GM12878 (cell line): Measurements from ENCODE around the gene GALK1. TPM values are rescaled to one million over a fixed set of nuclear protein-coding genes. Genes with fewer than 3 reads are reported as not detected.

Experiments
- ATF7 ChIP-seq: fragments of 450-650 bp; IDR thresholded peaks from 2 replicates; pipeline ENCODE4 v1.6.1; 2016; ENCODE audit warnings: low read depth, mild to moderate bottlenecking
- CUX1 ChIP-seq: IDR thresholded peaks from 2 replicates; pipeline ENCODE4 v1.6.1; 2012; ENCODE audit warnings: improper control_type of control experiment, low read depth, low read length; ENCODE audit not compliant: insufficient replicate concordance
- JUNB ChIP-seq: IDR thresholded peaks from 2 replicates; pipeline ENCODE4 v1.6.1; 2016; ENCODE audit warnings: antibody characterized with exemption, mild to moderate bottlenecking
- LARP7 ChIP-seq: fragments of 450-650 bp; IDR thresholded peaks from 2 replicates; pipeline ENCODE4 v1.6.1; 2017; ENCODE audit warnings: mild to moderate bottlenecking
- MTA2 ChIP-seq: fragments of 450-650 bp; IDR thresholded peaks from 2 replicates; pipeline ENCODE4 v1.6.1; 2016; ENCODE audit warnings: low read depth, mild to moderate bottlenecking, moderate library complexity
- NBN ChIP-seq: fragments of 450-650 bp; IDR thresholded peaks from 2 replicates; pipeline ENCODE4 v1.6.1; 2016
- NFXL1 ChIP-seq: fragments of 450-650 bp; IDR thresholded peaks from 2 replicates; pipeline ENCODE4 v1.6.1; 2017; ENCODE audit warnings: antibody characterized with exemption, mild to moderate bottlenecking, borderline replicate concordance
- NR2C2 ChIP-seq: IDR thresholded peaks from 2 replicates; pipeline ENCODE4 v1.6.1; 2011; ENCODE audit warnings: borderline replicate concordance, low read depth; ENCODE audit not compliant: control insufficient read depth, insufficient read length
- PBX3 ChIP-seq: IDR thresholded peaks from 2 replicates; pipeline ENCODE4 v1.6.1; 2011; ENCODE audit warnings: mild to moderate bottlenecking, low read depth, low read length, moderate library complexity; ENCODE audit not compliant: insufficient replicate concordance
- PRDM15 ChIP-seq: fragments of 450-650 bp; formaldehyde crosslinking; IDR thresholded peaks from 2 replicates; pipeline ENCODE4 v1.4.0; 2020; ENCODE audit warnings: mild to moderate bottlenecking, moderate library complexity
- RAD21 ChIP-seq: IDR thresholded peaks from 2 replicates; pipeline ENCODE4 v1.6.1; 2011; ENCODE audit warnings: mild to moderate bottlenecking, low read depth, low read length, moderate library complexity; ENCODE audit not compliant: insufficient read depth
- RELA ChIP-seq: fragments of 450-650 bp; IDR thresholded peaks from 2 replicates; pipeline ENCODE4 v1.8.0; 2014; ENCODE audit warnings: borderline replicate concordance; ENCODE audit not compliant: partially characterized antibody
- RUNX3 ChIP-seq: IDR thresholded peaks from 2 replicates; pipeline ENCODE4 v1.6.1; 2012; ENCODE audit warnings: low read length, inconsistent platforms
- SMC3 ChIP-seq: IDR thresholded peaks from 2 replicates; pipeline ENCODE4 v1.6.1; 2011; ENCODE audit warnings: low read length, improper control_type of control experiment, borderline replicate concordance
- SP1 ChIP-seq: IDR thresholded peaks from one replicate; pipeline ENCODE4 v1.6.1; 2011; ENCODE audit warnings: low read depth, low read length
- TBL1XR1 ChIP-seq: IDR thresholded peaks from 2 replicates; pipeline ENCODE4 v1.6.1; 2012; ENCODE audit warnings: low read depth, low read length, improper control_type of control experiment
- YBX1 ChIP-seq: fragments of 450-650 bp; IDR thresholded peaks from 2 replicates; pipeline ENCODE4 v1.6.1; 2016; ENCODE audit warnings: antibody characterized with exemption
- ZNF207 ChIP-seq: fragments of 450-650 bp; IDR thresholded peaks from 2 replicates; pipeline ENCODE4 v1.6.1; 2014; ENCODE audit warnings: antibody characterized with exemption, mild to moderate bottlenecking, borderline replicate concordance
- polyA plus RNA-seq, 11 experiments: library from polyadenylated mRNA; depleted of rRNA in 4 of 11; unstranded in 6 of 11; stranded (reverse) in 5 of 11; fragments of >200 nt; fragmentation: Nextera tagmentation in 4 of 11; fragmentation: Illumina TruSeq in 1 of 11; extraction: Ambion mirVana in 4 of 11; extraction: Trizol in 1 of 11; gene quantifications; 1 replicate in 1 of 11; 2 replicates in 10 of 11; pipeline versions ENCODE4 v1.2.1 to v1.2.3, GENCODE V29; 2011 to 2016; ENCODE audit warnings: inconsistent platforms in 2 of 11, missing spikeins in 2 of 11, low read depth in 1 of 11
- total RNA-seq, 4 experiments: library from RNA; depleted of rRNA in 3 of 4; stranded (reverse); fragments of >200 nt in 3 of 4; fragmentation: Illumina TruSeq in 1 of 4; extraction: Trizol in 1 of 4; gene quantifications; 2 replicates each; pipeline versions ENCODE4 v1.2.1 to v1.2.3, GENCODE V29; 2013 to 2021

The GALK1 gene
- total and polyA plus RNA-seq, 10 of the 15 experiments (the other 5 are each of a cell fraction or from before 2014, with no cell fraction given): 0.21 to 43.8 (median 21.4) TPM

GRCh38 chr17:75784473-75785015 is 19.6 kb upstream of the GALK1 start, which contains the start of gene UNK (continued):
- TF ChIP-seq PRDM15 (CRISPR knock-in tag) (no peak), NBN (no peak), RUNX3 (peak; percentile 66; the same call in 1 of the 2 replicates), NFXL1 (no peak), YBX1 (no peak), SP1 (peak; percentile 36), ZNF207 (peak; percentile 42; the same call in 1 of the 2 replicates), SMC3 (no peak), ATF7 (no peak), RAD21 (no peak), PBX3 (no peak), RELA (no peak), NR2C2 (no peak), LARP7 (no peak), CUX1 (no peak), TBL1XR1 (peak; percentile 3; the same call in 1 of the 2 replicates), MTA2 (no peak), JUNB (no peak)
